Tibial artery (tissue), 4 donors: ENCODE measurements around the gene HAS3.

Source experiments
- DNase-seq, 2 donors: peaks; one replicate each; pipeline ENCODE4 v3.0.0-alpha.2; 2019
- H3K27ac ChIP-seq, 2 donors: fragments of 200-600 bp; sonication (generic) in 1 of 2; 1 replicate in 1 of 2; 2 replicates in 1 of 2; pipeline ENCODE4 v1.5.1; 2018 to 2019; ENCODE audit warnings: mild to moderate bottlenecking in 1 of 2
- H3K27me3 ChIP-seq, 2 donors: fragments of 200-600 bp; sonication (generic) in 1 of 2; one replicate each; pipeline versions ENCODE4 v1.5.1 to v1.6.0; 2016 to 2019
- H3K36me3 ChIP-seq, 3 donors: fragments of 200-600 bp; sonication (generic) in 2 of 3; one replicate each; pipeline ENCODE4 v1.5.1; 2016 to 2019; ENCODE audit warnings: mild to moderate bottlenecking in 2 of 3
- H3K4me1 ChIP-seq, 4 donors: fragments of 200-600 bp; sonication (generic) in 2 of 4; 1 replicate in 3 of 4; 2 replicates in 1 of 4; pipeline ENCODE4 v1.5.1; 2016 to 2019
- H3K4me3 ChIP-seq, 2 donors: fragments of 200-600 bp; sonication (generic) in 1 of 2; 1 replicate in 1 of 2; 2 replicates in 1 of 2; pipeline ENCODE4 v1.5.1; 2018 to 2019; ENCODE audit warnings: mild to moderate bottlenecking in 2 of 2
- H3K9me3 ChIP-seq, 3 donors: fragments of 200-600 bp; sonication (generic) in 1 of 3; one replicate each; pipeline ENCODE4 v1.5.1; 2016 to 2019
- intact Hi-C: fragments of 100-400 bp; cut with DNase I; formaldehyde crosslinking; loops from one replicate; pipeline ENCODE4 v1.15.0; 2023; ENCODE audit warnings: low total_unique reads
- TF ChIP-seq, protein P1 (sequence below), 2 experiments: fragments of 200-600 bp in 1 of 2; fragments of 450-650 bp in 1 of 2; IDR thresholded peaks; one replicate each; pipeline ENCODE4 v1.5.1; 2017 to 2019; ENCODE audit warnings: antibody characterized with exemption in 2 of 2, mild to moderate bottlenecking in 1 of 2, moderate library complexity in 1 of 2

The HAS3 gene

DNA sequence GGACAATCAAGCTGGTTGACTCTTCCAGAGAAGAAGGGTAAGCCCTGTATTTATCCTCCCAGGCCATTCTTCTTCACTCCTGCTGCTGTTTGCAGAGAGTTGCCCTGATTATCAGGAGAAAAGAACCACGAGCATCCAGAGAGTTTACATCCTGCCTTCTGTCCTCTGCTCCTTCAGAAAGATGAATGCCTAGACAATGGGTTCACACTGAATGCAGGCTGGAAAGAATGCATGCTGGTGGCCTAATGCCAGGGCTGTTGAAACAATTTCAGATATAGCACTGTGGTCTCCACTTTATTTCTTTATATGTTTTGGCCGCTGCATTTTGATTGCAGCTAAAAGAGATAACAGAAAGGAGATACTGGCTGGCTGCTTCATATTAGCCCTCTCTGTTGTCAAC, 21.2 kb upstream of the HAS3 start:
- intact Hi-C loops, result no loop called here
- Histone ChIP-seq H3K4me1 (no peaks in the 10 kb centered on the region), H3K4me3 (no peak overlapping the region), H3K36me3 (peaks cover 0 to 24% (median 10%) of the 10 kb centered on the region in 3 donors), H3K27ac (no peak overlapping the region), H3K9me3 (no peaks in the 10 kb centered on the region), H3K27me3 (no peaks in the 10 kb centered on the region)
- no peak for DNase-seq
- TF ChIP-seq, protein P1, sequence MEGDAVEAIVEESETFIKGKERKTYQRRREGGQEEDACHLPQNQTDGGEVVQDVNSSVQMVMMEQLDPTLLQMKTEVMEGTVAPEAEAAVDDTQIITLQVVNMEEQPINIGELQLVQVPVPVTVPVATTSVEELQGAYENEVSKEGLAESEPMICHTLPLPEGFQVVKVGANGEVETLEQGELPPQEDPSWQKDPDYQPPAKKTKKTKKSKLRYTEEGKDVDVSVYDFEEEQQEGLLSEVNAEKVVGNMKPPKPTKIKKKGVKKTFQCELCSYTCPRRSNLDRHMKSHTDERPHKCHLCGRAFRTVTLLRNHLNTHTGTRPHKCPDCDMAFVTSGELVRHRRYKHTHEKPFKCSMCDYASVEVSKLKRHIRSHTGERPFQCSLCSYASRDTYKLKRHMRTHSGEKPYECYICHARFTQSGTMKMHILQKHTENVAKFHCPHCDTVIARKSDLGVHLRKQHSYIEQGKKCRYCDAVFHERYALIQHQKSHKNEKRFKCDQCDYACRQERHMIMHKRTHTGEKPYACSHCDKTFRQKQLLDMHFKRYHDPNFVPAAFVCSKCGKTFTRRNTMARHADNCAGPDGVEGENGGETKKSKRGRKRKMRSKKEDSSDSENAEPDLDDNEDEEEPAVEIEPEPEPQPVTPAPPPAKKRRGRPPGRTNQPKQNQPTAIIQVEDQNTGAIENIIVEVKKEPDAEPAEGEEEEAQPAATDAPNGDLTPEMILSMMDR (IDR thresholded peaks at IDR 0.05), result no peak

DNA sequence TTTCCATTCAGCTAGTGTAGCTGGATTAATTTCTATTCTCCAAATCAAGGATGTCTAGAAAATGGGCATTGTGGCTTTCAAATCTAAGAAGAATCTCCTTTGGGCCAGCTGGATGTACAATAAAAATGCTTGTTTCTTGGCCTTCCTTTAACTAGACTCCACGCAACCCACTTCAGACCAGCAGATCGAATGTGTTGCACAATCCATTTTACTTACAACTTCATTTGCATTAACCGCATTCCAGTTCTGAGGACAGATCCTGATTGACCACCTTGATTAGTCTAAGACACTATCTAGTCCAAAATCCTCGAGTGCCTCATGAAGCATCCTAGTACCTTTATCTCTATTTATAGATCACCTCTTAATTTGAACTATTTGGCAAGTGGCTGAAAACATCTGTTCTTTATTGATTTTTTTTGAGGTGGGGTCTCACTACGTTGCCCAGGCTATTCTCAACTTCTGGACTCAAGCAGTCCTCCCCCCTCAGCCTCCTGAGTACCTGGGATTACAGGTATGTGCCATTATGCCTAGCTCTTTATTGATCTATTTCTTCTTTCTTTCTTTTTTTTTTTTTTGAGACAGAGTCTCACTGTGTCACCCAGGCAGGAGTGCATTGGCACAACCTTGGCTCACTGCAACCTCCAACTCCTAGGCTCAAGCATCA, 20.3 kb upstream of the HAS3 start:
- intact Hi-C loops, result no loop called here
- DNase-seq, result no peak
- Histone ChIP-seq H3K36me3 (peaks cover 0 to 24% (median 10%) of the 10 kb centered on the region in 3 donors), H3K4me1 (no peaks in the 10 kb centered on the region), H3K27me3 (no peaks in the 10 kb centered on the region), H3K9me3 (no peaks in the 10 kb centered on the region), H3K4me3 (no peak overlapping the region), H3K27ac (no peak overlapping the region)
- TF ChIP-seq, protein P1 (IDR thresholded peaks at IDR 0.05), result no peak

DNA sequence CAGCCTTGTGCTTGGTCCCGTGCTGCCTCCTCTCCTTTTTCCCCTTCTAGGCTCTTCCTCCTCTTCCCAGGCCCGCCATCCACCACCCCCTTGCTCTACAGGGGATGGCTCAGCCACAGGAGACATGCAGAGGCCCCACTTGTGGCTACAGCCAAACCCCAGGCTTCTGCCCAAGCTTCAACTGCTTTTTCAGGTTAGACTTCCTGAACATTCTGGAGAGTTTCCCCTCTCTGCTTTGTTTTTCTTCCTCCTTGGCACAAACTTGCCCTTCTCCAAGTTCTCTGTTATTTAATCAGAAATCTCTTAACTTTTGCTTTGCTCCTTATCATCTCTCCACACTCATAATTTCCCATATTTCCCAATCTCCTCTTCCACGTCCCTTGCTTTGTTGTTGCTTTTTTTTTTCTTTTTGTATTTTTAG, 18.3 kb upstream of the HAS3 start:
- Histone ChIP-seq H3K27ac (no peak overlapping the region), H3K9me3 (no peaks in the 10 kb centered on the region), H3K27me3 (no peaks in the 10 kb centered on the region), H3K4me3 (no peak overlapping the region), H3K36me3 (peaks cover 0 to 24% (median 10%) of the 10 kb centered on the region in 3 donors), H3K4me1 (no peaks in the 10 kb centered on the region)
- DNase-seq, result no peak
- TF ChIP-seq, protein P1 (IDR thresholded peaks at IDR 0.05), result no peak
- intact Hi-C loops, result no loop called here

DNA sequence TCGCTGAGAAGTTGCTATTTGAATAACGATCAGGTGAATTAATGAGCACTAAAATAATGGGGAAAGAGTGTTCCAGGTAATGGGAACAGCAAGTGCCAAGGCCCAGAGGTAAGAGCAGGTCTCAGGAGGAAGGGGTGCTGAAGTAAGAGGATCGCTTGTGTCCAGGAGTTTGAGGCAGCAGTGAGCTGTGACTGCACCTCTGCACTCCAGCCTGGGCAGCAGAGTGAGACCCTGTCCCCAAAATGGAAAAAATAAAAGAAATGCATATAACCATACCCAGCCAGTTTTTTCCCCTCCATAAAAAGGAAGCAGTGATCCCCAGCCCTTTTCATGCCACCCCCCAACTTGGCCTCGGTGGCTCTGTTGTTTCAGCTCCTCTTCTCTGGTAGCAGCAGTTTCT, 16.8 kb upstream of the HAS3 start:
- Histone ChIP-seq H3K4me3 (no peak overlapping the region), H3K27ac (no peak overlapping the region), H3K4me1 (no peaks in the 10 kb centered on the region), H3K27me3 (no peaks in the 10 kb centered on the region), H3K36me3 (peaks cover 0 to 17% (median 10%) of the 10 kb centered on the region in 3 donors), H3K9me3 (no peaks in the 10 kb centered on the region)
- TF ChIP-seq, protein P1 (IDR thresholded peaks at IDR 0.05), result no peak
- DNase-seq, result no peak
- intact Hi-C loops, result no loop called here

DNA sequence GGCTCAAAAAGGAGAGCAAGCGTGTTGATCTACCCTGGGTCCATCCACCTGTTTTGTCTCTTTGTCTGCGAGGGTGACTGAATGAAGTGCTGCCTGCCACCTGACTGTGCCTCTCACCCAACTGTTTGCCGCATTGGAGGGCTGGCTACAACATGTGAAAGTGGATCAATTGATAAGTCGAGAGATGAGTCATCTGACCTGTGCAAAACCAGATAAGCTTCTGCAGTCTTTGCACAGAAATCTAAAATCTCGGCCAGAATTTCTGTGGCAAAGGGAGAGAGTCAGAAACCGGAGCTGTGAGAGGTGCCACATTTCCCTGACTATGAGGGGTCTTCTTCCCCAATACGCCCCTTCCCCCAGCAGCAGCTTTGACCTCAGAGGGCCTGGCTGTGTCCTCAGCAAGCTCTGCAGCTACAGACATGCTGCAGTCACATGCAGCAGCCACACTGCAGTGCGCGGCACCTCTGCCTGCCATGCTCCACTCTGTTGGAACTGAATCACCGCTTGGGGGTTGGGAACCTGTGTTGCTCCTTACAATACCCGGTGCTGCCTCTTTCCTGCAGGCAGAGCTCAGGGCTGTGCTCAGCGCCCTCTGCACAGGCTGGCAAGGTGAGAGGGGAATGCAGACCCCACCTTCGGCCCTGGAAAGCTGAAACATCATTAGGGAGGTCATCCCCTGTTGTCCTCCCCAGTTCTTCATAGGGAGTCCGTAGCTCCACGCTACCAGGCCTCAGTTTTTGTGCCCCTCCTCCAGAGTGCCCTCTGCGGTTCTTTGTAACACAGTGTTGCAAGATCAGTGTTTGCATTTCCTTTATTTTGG, 16.2 kb upstream of the HAS3 start:
- H3K9me3 ChIP-seq, result no peaks in the 10 kb centered on the region
- TF ChIP-seq, protein P1 (IDR thresholded peaks at IDR 0.05), result no peak
- no peaks in the 10 kb centered on the region for H3K4me1 ChIP-seq
- H3K36me3 ChIP-seq, result peaks cover 0 to 11% (median 10%) of the 10 kb centered on the region in 3 donors
- H3K27me3 ChIP-seq, result no peaks in the 10 kb centered on the region
- intact Hi-C loops, result no loop called here
- DNase-seq, result no peak
- H3K27ac ChIP-seq, result no peak overlapping the region
- no peak overlapping the region for H3K4me3 ChIP-seq
